ENCODE data around the gene FANK1.
"Not testable (repeated sequence)": the region's sequence is repeated elsewhere in the genome, so short reads cannot be mapped to it uniquely, and the experiment has no call there.

Gene FANK1

GRCh38 chr10:125929618-125930017 lies 33.3 kb downstream of the FANK1 start:
- DNase-seq: no peak

- DNase-seq: no peak
Observed at GRCh38 chr10:125933693-125934092, 37.3 kb downstream of the FANK1 start.

GRCh38 chr10:125936331-125936730 lies 40.0 kb downstream of the FANK1 start:
- DNase-seq: no peak

- no peak for DNase-seq
Observed at GRCh38 chr10:125940515-125940914, 44.2 kb downstream of the FANK1 start.

GRCh38 chr10:125951290-125951689 lies 54.9 kb downstream of the FANK1 start:
- DNase-seq: no peak

DNA sequence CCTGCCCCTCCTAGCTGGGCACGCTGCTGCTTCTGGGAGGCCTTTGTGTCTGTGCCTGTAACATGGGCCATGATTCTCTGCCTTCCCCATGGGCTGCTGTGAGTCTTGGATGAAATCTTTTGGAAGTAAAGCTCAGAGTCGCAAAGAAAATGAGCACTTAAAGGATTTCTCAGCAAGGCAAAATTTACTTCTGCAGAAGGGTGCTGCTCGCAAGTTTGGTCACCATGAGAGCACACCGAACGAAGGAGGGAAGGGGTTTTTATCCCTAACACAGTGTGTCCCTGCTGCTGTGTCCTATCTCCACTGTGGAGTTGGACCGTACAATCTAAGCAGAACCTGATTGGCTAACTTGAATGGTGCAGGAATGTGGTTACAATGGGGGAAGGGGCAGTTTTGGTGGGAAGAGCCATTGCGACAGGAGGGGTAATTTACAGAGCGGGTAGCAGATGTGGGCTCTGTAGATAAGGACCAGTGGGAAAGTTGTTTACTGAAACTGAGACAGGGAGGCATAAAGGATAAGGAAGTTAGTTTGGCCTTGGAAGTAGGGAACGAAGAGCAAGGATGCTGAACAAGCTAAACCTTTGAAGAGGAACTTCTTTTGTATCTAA lies 57.5 kb downstream of the FANK1 start:
- no peak for DNase-seq

GRCh38 chr10:125955766-125956165 lies 59.4 kb downstream of the FANK1 start:
- DNase-seq: no peak

DNA sequence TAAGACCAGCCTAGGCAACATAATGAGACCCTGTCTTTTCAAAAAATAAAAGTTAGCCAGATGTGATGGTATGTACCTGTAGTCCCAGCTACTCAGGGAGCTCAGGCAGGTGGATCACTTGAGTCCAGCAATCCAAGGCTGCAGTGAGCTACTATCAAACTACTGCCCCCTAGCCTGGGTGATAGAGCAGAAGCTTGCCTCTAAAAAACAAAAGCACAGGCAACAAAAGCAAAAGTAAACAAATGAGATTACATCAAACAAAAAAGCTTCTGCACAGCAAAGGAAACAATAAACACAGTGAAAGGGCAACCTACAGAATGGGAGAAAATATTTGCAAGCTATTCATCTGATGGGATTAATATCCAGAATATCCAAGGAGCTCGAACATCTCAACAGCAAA lies 65.4 kb downstream of the FANK1 start:
- no peak for DNase-seq

DNA sequence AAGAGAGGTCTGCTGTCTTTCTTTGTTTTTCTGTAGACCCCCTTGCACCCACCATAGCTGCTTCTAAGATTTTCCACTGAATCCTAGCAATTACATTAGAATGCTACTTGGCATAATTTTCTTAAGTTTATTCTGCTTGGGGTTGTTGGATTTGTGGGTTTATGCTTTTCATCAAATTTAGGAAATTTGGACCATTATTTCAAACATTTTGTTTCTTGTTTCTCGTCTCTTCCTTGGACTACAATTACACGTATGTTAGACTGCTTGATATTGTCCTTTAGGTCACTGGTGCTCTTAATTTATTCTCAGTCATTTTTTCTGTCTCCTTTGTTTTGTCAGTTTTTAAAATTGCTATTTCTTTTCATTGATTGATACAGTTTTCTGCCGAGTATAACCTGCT lies 65.8 kb downstream of the FANK1 start:
- no peak for DNase-seq

DNA sequence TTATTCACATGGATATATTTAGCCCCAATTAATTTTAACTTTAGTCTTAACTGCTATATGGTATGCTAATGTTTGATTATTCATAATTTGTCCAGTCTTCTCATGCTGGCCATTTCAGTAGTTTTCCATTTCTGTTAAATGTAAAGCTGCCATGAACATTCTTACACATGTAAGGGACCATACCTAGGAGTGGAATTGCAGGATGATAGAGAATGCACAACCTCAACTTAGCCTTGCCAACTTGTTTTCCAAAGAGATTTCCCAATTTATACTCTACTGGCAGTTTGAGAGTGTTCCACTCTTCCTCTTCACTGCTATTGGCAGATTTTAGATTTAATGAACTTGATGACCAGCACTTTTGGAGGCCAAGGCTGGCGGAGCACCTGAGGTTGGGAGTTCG lies 68.2 kb downstream of the FANK1 start:
- DNase-seq: no peak

GRCh38 chr10:125967533-125967932 lies 71.2 kb downstream of the FANK1 start:
- DNase-seq: no peak

- not testable (repeated sequence) for DNase-seq
Observed at GRCh38 chr10:125970077-125970630, 73.8 kb downstream of the FANK1 start.

DNA sequence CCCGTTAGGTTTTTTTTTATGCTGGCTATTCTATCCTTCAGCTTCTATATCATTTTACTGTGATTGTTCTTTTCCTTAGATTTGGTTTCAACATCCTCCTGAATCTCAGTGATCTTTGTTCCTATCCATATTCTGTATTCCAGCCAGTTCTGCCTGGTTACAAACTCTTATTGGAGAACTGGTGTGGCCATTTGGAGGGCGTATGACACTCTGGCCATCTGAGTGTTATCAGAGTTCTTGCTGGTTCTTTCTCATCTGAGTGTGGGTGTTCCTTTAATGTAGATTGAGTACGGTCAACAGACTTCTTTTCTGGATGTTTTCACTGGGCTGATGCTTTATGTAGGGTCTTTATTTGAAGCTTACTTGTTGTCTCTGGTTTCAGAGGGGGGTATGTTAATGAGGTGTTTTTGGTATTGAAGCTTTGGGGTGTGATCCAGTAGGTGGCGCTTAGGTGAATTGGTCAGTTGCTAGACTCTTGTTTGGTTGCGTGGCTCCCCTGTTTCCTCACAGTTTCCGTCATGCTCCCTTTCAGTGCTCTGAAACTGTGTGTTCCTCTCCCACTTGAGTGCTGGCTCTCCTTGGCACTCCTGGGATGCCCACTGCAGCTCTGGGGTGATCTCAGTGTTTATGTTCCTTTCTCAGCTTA lies 80.7 kb downstream of the FANK1 start:
- no peak for DNase-seq

- no peak for DNase-seq
Observed at GRCh38 chr10:125979976-125980375, 83.6 kb downstream of the FANK1 start.

DNA sequence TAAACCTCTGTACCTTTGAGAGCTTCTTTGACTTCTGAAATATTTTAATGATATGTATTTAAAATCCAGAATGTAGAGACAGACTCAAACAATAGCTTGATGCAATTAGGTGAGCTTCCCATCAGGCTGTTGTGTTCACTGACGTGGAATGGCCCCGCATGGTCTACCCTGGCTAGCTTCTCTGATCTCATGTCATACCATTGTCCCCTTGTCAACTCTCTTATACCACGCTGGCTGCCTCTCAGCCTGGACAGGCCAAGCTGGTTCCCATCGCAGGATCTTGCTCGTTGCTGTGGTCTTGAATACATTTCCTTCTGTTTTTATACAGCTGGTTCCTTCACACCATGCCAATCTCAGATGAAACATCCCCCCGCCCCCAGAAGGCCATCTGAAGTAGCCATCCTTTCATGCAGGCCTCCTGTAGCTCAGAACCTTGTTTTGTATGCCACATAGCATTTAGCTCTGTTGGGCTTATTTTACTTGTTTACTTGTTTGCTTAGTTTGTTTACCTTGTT lies 84.2 kb downstream of the FANK1 start:
- DNase-seq: no peak

DNA sequence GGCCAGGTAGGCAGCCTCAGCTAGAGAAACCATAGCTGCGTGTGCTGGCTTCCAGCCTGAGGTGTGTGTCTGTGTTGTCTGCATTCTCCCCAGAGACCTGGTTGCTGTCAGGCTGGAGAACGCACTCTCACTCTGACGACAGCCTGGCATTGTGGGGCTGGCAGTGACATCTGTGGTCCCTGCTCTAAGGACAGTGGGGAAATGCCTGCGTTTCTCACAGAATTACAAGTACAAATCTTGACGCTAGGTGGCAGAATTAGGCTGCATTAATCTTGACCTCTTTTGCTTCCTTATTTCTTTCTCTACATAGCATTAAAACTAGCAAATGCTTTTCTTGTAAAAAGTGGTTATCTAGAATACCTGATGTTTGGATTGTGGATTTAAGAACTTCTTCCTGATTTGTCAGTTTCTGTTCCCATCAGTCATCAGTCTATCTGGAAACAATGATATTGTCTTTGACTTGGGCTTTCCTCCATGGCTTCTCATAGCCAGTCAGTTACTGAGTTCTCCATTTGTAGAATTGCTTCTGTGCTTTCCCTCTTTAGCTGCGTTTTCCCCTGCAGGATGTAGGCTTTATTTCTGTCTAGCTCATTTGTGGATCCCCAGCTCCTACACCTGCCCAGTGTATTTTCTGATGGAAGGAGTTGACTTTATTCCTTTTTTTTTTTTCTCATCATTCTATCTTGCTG lies 86.0 kb downstream of the FANK1 start:
- DNase-seq: no peak

- no peak for DNase-seq
Observed at GRCh38 chr10:125983161-125983560, 86.8 kb downstream of the FANK1 start.

DNA sequence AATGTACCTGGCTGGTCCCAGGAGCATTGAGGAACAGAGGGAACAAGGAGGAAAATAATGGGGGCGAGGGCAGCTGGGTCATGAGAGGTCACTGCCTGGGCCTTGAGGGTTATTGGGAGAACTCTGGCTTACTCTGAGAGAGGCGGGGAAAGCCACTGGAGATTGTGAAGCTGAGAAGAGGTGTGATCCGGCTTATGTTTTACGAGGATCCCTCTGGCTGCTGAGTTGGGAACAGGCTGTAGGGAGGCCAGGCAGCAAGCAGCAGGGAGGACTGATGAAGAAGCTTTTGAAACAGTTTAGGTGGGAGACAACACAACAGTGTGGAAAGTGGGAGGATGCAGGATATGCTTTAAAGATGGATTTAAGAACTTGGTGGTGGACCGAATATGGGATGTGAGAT lies 87.3 kb downstream of the FANK1 start:
- no peak for DNase-seq

GRCh38 chr10:125984346-125984745 lies 88.0 kb downstream of the FANK1 start:
- no peak for DNase-seq

DNA sequence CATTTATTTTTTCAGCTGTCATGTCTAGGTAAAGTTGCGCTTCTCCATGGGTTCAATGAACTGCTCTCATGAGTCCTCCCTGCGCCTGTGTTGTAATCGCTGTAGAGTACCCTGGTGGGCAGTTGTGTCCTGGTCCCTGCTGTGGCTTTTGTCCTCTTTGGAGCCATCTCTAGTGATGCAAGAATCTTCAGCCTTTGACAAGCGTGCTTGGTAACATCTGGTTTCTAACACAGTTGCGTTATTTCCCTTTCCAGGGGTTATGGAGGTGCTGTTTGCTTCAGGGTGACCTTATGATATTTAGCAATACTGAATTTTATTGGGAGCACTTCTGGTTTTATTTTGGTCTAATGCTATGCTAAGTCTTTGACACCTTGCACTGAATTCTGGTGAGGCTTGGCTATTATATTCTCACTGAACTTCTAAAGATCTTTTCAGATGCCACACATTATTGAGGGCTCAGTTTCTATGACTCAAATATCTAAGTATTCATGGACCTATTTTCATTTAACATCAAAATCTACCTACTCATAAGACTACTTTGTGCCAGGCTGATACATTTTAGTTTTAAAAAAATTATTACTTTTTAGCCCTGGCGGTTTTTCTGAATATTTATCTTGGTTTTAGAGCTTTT lies 88.6 kb downstream of the FANK1 start:
- DNase-seq: no peak

- DNase-seq: no peak
Observed at GRCh38 chr10:125985557-125986240, 89.3 kb downstream of the FANK1 start.

DNA sequence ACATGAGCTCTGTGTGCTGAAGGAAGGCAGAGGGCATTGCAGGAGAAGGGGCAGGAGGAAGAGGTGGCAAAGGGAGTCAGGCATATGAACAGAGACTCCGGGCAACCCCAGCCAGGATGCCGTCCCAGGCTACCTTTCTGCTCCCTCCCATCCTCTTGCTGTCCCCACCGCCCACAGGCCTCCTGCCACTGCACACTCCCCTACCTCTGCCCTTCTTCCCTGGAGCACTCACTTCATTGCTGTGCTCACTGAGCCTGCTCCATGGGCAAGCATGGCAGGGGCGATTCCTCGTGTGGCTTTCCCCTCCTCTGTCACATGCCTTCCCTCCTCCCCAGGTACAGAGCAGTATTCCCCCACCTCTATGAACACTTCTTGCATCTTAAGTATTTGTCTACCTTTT lies 93.4 kb downstream of the FANK1 start:
- no peak for DNase-seq

GRCh38 chr10:125990974-125991373 lies 94.6 kb downstream of the FANK1 start:
- DNase-seq: no peak
